SU-DHL-6 (cell line): ENCODE measurements around the gene PHLDA1.

Experiments used
- H2AFZ ChIP-seq: fragments of 200-600 bp; sonication (generic); 2 replicates; pipeline ENCODE4 v1.6.1; 2014; ENCODE audit warnings: low read depth, mild to moderate bottlenecking, moderate library complexity, mixed read lengths, antibody characterized with exemption, low read length; ENCODE audit not compliant: severe bottlenecking
- H3F3A ChIP-seq: fragments of 200-600 bp; shearing (Covaris generic); 2 replicates; pipeline ENCODE4 v1.6.0; 2016; ENCODE audit warnings: antibody characterized with exemption, mild to moderate bottlenecking; ENCODE audit not compliant: insufficient read depth
- H3K27ac ChIP-seq: fragments of 200-600 bp; sonication (generic); 2 replicates; pipeline ENCODE4 v1.5.1; 2016; ENCODE audit warnings: low read depth, mild to moderate bottlenecking, low read length, moderate library complexity, mixed read lengths
- H3K27me3 ChIP-seq: fragments of 200-600 bp; sonication (generic), shearing (Covaris generic); 2 replicates; pipeline ENCODE4 v1.6.0; 2014; ENCODE audit warnings: mild to moderate bottlenecking, low read length
- H3K36me3 ChIP-seq: fragments of 200-600 bp; sonication (generic); 2 replicates; pipeline ENCODE4 v1.6.1; 2014; ENCODE audit warnings: mild to moderate bottlenecking, low read length, mixed read lengths
- H3K4me2 ChIP-seq: fragments of 300-600, 200-600 bp; shearing (Covaris generic), sonication (generic); 2 replicates; pipeline ENCODE4 v1.6.0; 2014; ENCODE audit warnings: low read length, low read depth, mild to moderate bottlenecking; ENCODE audit not compliant: poor library complexity, severe bottlenecking
- H3K4me3 ChIP-seq: fragments of 200-600 bp; sonication (generic); 2 replicates; pipeline ENCODE4 v1.5.1; 2014; ENCODE audit warnings: antibody characterized with exemption, low read length, mild to moderate bottlenecking, mixed read lengths; ENCODE audit not compliant: insufficient read depth, poor library complexity, severe bottlenecking
- H3K79me2 ChIP-seq: fragments of 200-600 bp; sonication (generic); 2 replicates; pipeline ENCODE4 v1.6.1; 2014; ENCODE audit warnings: mild to moderate bottlenecking, low read length, moderate library complexity; ENCODE audit not compliant: insufficient read depth
- H3K9ac ChIP-seq: fragments of 200-600 bp; sonication (generic); 2 replicates; pipeline ENCODE4 v1.7.0; 2014; ENCODE audit warnings: mild to moderate bottlenecking, low read length
- H3K9me2 ChIP-seq: fragments of 200-600 bp; sonication (generic); replicated peaks from 2 replicates; pipeline ENCODE4 v1.6.1; 2014; ENCODE audit warnings: low read length; ENCODE audit not compliant: insufficient read depth
- H3K9me3 ChIP-seq: fragments of 200-600 bp; sonication (generic); 2 replicates; pipeline ENCODE4 v1.6.1; 2014; ENCODE audit warnings: low read length, mixed read lengths; ENCODE audit not compliant: insufficient read depth
- H4K20me1 ChIP-seq: fragments of 200-600 bp; sonication (generic); 2 replicates; pipeline ENCODE4 v1.6.1; 2014; ENCODE audit warnings: low read depth, mild to moderate bottlenecking, antibody characterized with exemption, low read length, moderate library complexity, mixed read lengths
- CTCF ChIP-seq: fragments of 200-600 bp; sonication (generic); IDR thresholded peaks from one replicate; pipeline ENCODE4 v1.5.1; 2017; ENCODE audit warnings: antibody characterized with exemption, mild to moderate bottlenecking, low read length, moderate library complexity; ENCODE audit not compliant: insufficient read depth, poor library complexity, severe bottlenecking
- EZH2phosphoT487 ChIP-seq: fragments of 200-600 bp; sonication (generic), shearing (Covaris generic); conservative IDR thresholded peaks from 2 replicates; pipeline ENCODE4 v1.6.1; 2018; ENCODE audit warnings: mild to moderate bottlenecking, antibody characterized with exemption, low read length, moderate library complexity, mixed read lengths

The PHLDA1 gene

GRCh38 chr12:75978677-75979076 lies 52.9 kb downstream of the PHLDA1 start:
- H3K36me3 ChIP-seq = no peaks in the 10 kb centered on the region
- TF ChIP-seq EZH2phosphoT487 = no peak
- no peak for TF ChIP-seq CTCF
- H3K27ac ChIP-seq = no peak overlapping the region
- no peak overlapping the region for H3K4me2 ChIP-seq
- H3K27me3 ChIP-seq = no peaks in the 10 kb centered on the region
- H3K9ac ChIP-seq = no peak overlapping the region
- no peaks in the 10 kb centered on the region for H3K9me3 ChIP-seq
- H2AFZ ChIP-seq = no peak overlapping the region
- H3K79me2 ChIP-seq = no peaks in the 10 kb centered on the region
- H3K9me2 ChIP-seq = no peaks in the 10 kb centered on the region
- no peaks in the 10 kb centered on the region for H3F3A ChIP-seq
- no peaks in the 10 kb centered on the region for H4K20me1 ChIP-seq
- H3K4me3 ChIP-seq = no peak overlapping the region

- Histone ChIP-seq H3K27ac (no peak overlapping the region), H3K9me3 (no peaks in the 10 kb centered on the region), H3K4me3 (no peak overlapping the region), H2AFZ (no peak overlapping the region), H3K4me2 (no peak overlapping the region), H3K79me2 (no peaks in the 10 kb centered on the region), H3K27me3 (no peaks in the 10 kb centered on the region), H4K20me1 (no peaks in the 10 kb centered on the region), H3F3A (no peaks in the 10 kb centered on the region), H3K36me3 (no peaks in the 10 kb centered on the region), H3K9ac (no peak overlapping the region), H3K9me2 (no peaks in the 10 kb centered on the region)
- TF ChIP-seq EZH2phosphoT487 (no peak), CTCF (no peak)
Observed at GRCh38 chr12:75977952-75978671, 53.5 kb downstream of the PHLDA1 start.

- no peak for TF ChIP-seq EZH2phosphoT487
- no peak for TF ChIP-seq CTCF
- H3K27ac ChIP-seq = no peak overlapping the region
- no peak overlapping the region for H2AFZ ChIP-seq
Observed at GRCh38 chr12:75977590-75977951, 54.0 kb downstream of the PHLDA1 start.

More at GRCh38 chr12:75977590-75977951, 54.0 kb downstream of the PHLDA1 start:
- Histone ChIP-seq H3K9me2 (no peaks in the 10 kb centered on the region), H4K20me1 (no peaks in the 10 kb centered on the region), H3K4me3 (no peak overlapping the region), H3K9ac (no peak overlapping the region), H3K79me2 (no peaks in the 10 kb centered on the region), H3K9me3 (no peaks in the 10 kb centered on the region), H3K36me3 (no peaks in the 10 kb centered on the region), H3K27me3 (no peaks in the 10 kb centered on the region), H3F3A (no peaks in the 10 kb centered on the region), H3K4me2 (no peak overlapping the region)
